A549 (cell line): ENCODE measurements around the gene PVRIG. TPM values are rescaled to one million over a fixed set of nuclear protein-coding genes. Genes with fewer than 3 reads are reported as not detected.
"Not testable (repeated sequence)": the region's sequence is repeated elsewhere in the genome, so short reads cannot be mapped to it uniquely, and the experiment has no call there.

Experiments
- ATAC-seq, 2 experiments: fragments of 200-7000 bp in 1 of 2; fragments of >200 bp in 1 of 2; cut with Nextera tagmentation in 1 of 2; cut with Tn5 transposase in 1 of 2; 3 replicates each; pipeline versions ENCODE4 v1.8.0 to v1.9.1; 2018 to 2020; ENCODE audit warnings: mild to moderate bottlenecking in 1 of 2, moderate library complexity in 1 of 2
- CTCF ChIA-PET: fragments of 300-600 bp; sonication (Branson Sonifier 250); formaldehyde crosslinking; extraction: SDS; loops from one replicate; lab custom pipeline; 2021; ENCODE audit warnings: antibody characterized with exemption, inconsistent platforms; lab: Yijun Ruan, JAX
- POLR2A ChIA-PET: fragments of 350-600 bp; formaldehyde crosslinking; extraction: SDS; loops from one replicate; lab custom pipeline; 2021; ENCODE audit warnings: antibody characterized with exemption, inconsistent platforms; lab: Yijun Ruan, JAX
- DNase-seq, 2 experiments: peaks; one replicate each; pipeline versions ENCODE4 v3.0.0 to v3.0.0-alpha.2; 2011 to 2016; ENCODE audit warnings: low read depth in 1 of 2, low spot score in 1 of 2
- FAIRE-seq: peaks from 2 replicates; lab custom pipeline; 2011; peaks lifted over from hg19 to GRCh38; lab: Jason Lieb, UNC
- H3K27ac ChIP-seq, 2 experiments: fragments of >200 bp; sonication (Bioruptor Twin); formaldehyde crosslinking; 3 replicates each; pipeline ENCODE4 v1.5.1; 2016 to 2017
- H3K4me1 ChIP-seq: fragments of >200 bp; sonication (Bioruptor Twin); formaldehyde crosslinking; 3 replicates; pipeline ENCODE4 v1.6.1; 2016
- H3K4me2 ChIP-seq: fragments of >200 bp; sonication (Bioruptor Twin); formaldehyde crosslinking; 3 replicates; pipeline ENCODE4 v1.6.1; 2016
- H3K4me3 ChIP-seq: fragments of >200 bp; sonication (Bioruptor Twin); formaldehyde crosslinking; 3 replicates; pipeline ENCODE4 v1.5.1; 2016
- H3K9me3 ChIP-seq: fragments of >200 bp; sonication (Bioruptor Twin); formaldehyde crosslinking; 3 replicates; pipeline ENCODE4 v1.6.1; 2016
- BHLHE40 ChIP-seq: IDR thresholded peaks from 2 replicates; pipeline ENCODE4 v1.6.1; 2012; ENCODE audit warnings: low read depth, low read length, inconsistent platforms
- CHD4 ChIP-seq: fragments of 200-600 bp; sonication (generic); IDR thresholded peaks from 2 replicates; pipeline ENCODE4 v1.6.1; 2016; ENCODE audit warnings: antibody characterized with exemption, mild to moderate bottlenecking, borderline replicate concordance
- FOXS1 ChIP-seq: fragments of 250-450 bp; sonication (Bioruptor Pico); IDR thresholded peaks from 2 replicates; pipeline ENCODE4 v1.5.0; 2020; ENCODE audit warnings: mild to moderate bottlenecking, moderate library complexity
- HES2 ChIP-seq: fragments of >200 bp; sonication (Bioruptor Twin); formaldehyde crosslinking; IDR thresholded peaks from 2 replicates; pipeline ENCODE4 v1.6.1; 2016
- HMGXB4 ChIP-seq: fragments of 250-450 bp; sonication (Bioruptor Pico); IDR thresholded peaks from 2 replicates; pipeline ENCODE4 v1.5.0; 2021; ENCODE audit warnings: mild to moderate bottlenecking, moderate library complexity, borderline replicate concordance
- HOXB13 ChIP-seq: fragments of 250-450 bp; sonication (Bioruptor Pico); IDR thresholded peaks from 2 replicates; pipeline ENCODE4 v1.5.0; 2020; ENCODE audit warnings: low read depth, mild to moderate bottlenecking, moderate library complexity
- HOXB5 ChIP-seq: fragments of 250-450 bp; sonication (Bioruptor Pico); IDR thresholded peaks from 2 replicates; pipeline ENCODE4 v1.5.0; 2020; ENCODE audit warnings: mild to moderate bottlenecking, moderate library complexity
- JUNB ChIP-seq: fragments of >200 bp; sonication (Bioruptor Twin); formaldehyde crosslinking; IDR thresholded peaks from 2 replicates; pipeline ENCODE4 v1.6.1; 2016
- MAFK ChIP-seq: fragments of 450-650 bp; IDR thresholded peaks from 2 replicates; pipeline ENCODE4 v1.6.1; 2014; ENCODE audit not compliant: partially characterized antibody
- MAZ ChIP-seq: fragments of 150-350 bp; IDR thresholded peaks from 2 replicates; pipeline ENCODE4 v1.6.1; 2014; ENCODE audit warnings: antibody characterized with exemption, low read depth, low read length, borderline replicate concordance
- MYC ChIP-seq: IDR thresholded peaks from 2 replicates; pipeline ENCODE4 v1.6.1; 2012; ENCODE audit warnings: mild to moderate bottlenecking, inconsistent platforms, low read length, improper control_type of control experiment, borderline replicate concordance
- POLR2A ChIP-seq: IDR thresholded peaks from 2 replicates; pipeline ENCODE4 v1.6.1; 2012; ENCODE audit warnings: mild to moderate bottlenecking, low read length
- SMC3 ChIP-seq: fragments of >200 bp; sonication (Bioruptor Twin); formaldehyde crosslinking; IDR thresholded peaks from 3 replicates; pipeline ENCODE4 v1.6.1; 2018; ENCODE audit warnings: inconsistent platforms
- SREBF2 ChIP-seq: fragments of 450-650 bp; IDR thresholded peaks from 2 replicates; pipeline ENCODE4 v1.6.1; 2014; ENCODE audit warnings: mild to moderate bottlenecking, moderate library complexity
- USF2 ChIP-seq: fragments of 450-650 bp; IDR thresholded peaks from 2 replicates; pipeline ENCODE4 v1.6.1; 2014; ENCODE audit warnings: antibody characterized with exemption
- ZC3H11A ChIP-seq: fragments of 450-650 bp; IDR thresholded peaks from 2 replicates; pipeline ENCODE4 v1.6.1; 2014; ENCODE audit warnings: antibody characterized with exemption, mild to moderate bottlenecking
- ZNF302 ChIP-seq: fragments of 250-450 bp; sonication (Bioruptor Pico); IDR thresholded peaks from 2 replicates; pipeline ENCODE4 v1.9.0; 2021; ENCODE audit warnings: inconsistent platforms, mild to moderate bottlenecking, moderate library complexity
- ZSCAN20 ChIP-seq: fragments of 250-450 bp; sonication (Bioruptor Pico); IDR thresholded peaks from 2 replicates; pipeline ENCODE4 v1.8.0; 2022; ENCODE audit warnings: mild to moderate bottlenecking, moderate library complexity
- WGBS: methylation state at CpG from one replicate; pipeline ENCODE4 v1.1.6; 2017; ENCODE audit errors: missing lambda C conversion rate; 5-methylcytosine and 5-hydroxymethylcytosine counted together
- polyA plus RNA-seq, 4 experiments: library from polyadenylated mRNA; depleted of rRNA in 3 of 4; stranded (reverse); fragments of >200 nt; fragmentation: RNase III in 1 of 4; extraction: RNeasy Plus Mini Kit Qiagen cat#74134 plus additional on column Dnase treatment in 1 of 4; gene quantifications; 2 replicates in 3 of 4; 3 replicates in 1 of 4; pipeline ENCODE4 v1.2.3, GENCODE V29; 2011 to 2017

Gene PVRIG
- polyA plus RNA-seq, 2 of the 4 experiments (the other 2 are of a cell fraction), result not detected

GRCh38 chr7:100211342-100211780, 8.4 kb upstream of the PVRIG start:
- H3K4me3 ChIP-seq, result no peak overlapping the region
- no peaks in the 10 kb centered on the region for H3K4me1 ChIP-seq
- CTCF ChIA-PET, result interaction anchor here (1.6 to 4.2 kb wide), 2 partner anchors 9 to 78 kb away, joined by 4 to 23 read pairs; no protein-coding TSS in a partner anchor
- no peak for ATAC-seq
- H3K4me2 ChIP-seq, result no peak overlapping the region
- POLR2A ChIA-PET, result interaction anchor here (0.5 kb wide), 1 partner anchor 159 kb away, joined by 3 read pairs; no protein-coding TSS in a partner anchor
- H3K9me3 ChIP-seq, result no peaks in the 10 kb centered on the region
- no peak for FAIRE-seq
- 85% methylated on average over 7 of the region's 7 CpGs for WGBS
- no peak for TF ChIP-seq FOXS1 (CRISPR knock-in tag)
- no peak for TF ChIP-seq SMC3
- no peak for DNase-seq
- H3K27ac ChIP-seq, result no peak overlapping the region

- WGBS, result 90% methylated on average over 5 of the region's 5 CpGs
- H3K4me3 ChIP-seq, result no peak overlapping the region
- DNase-seq (no peak), FAIRE-seq (no peak), ATAC-seq (no peak)
- H3K4me1 ChIP-seq, result no peaks in the 10 kb centered on the region
- no peaks in the 10 kb centered on the region for H3K9me3 ChIP-seq
- POLR2A ChIA-PET, result no interaction called here
- H3K4me2 ChIP-seq, result no peak overlapping the region
- H3K27ac ChIP-seq, result no peak overlapping the region
- CTCF ChIA-PET, result interaction anchor here (1.0 to 6.8 kb wide), 2 partner anchors 15 to 80 kb away, joined by 3 to 58 read pairs; no protein-coding TSS in a partner anchor
- TF ChIP-seq ZSCAN20 (CRISPR knock-in tag), result no peak
- TF ChIP-seq MAZ, result no peak
- TF ChIP-seq CHD4, result no peak
- no peak for TF ChIP-seq SREBF2
- no peak for TF ChIP-seq MAFK
- TF ChIP-seq MYC, result no peak
- TF ChIP-seq JUNB, result no peak
- no peak for TF ChIP-seq POLR2A
- no peak for TF ChIP-seq HMGXB4 (CRISPR knock-in tag)
- no peak for TF ChIP-seq HOXB5 (CRISPR knock-in tag)
- no peak for TF ChIP-seq ZNF302 (CRISPR knock-in tag)
- TF ChIP-seq HES2, result no peak
- no peak for TF ChIP-seq FOXS1 (CRISPR knock-in tag)
- no peak for TF ChIP-seq SMC3
- TF ChIP-seq HOXB13 (CRISPR knock-in tag), result no peak
- TF ChIP-seq ZC3H11A, result no peak
- no peak for TF ChIP-seq BHLHE40
- no peak for TF ChIP-seq USF2
These were observed 7.0 kb upstream of the PVRIG start for GRCh38 chr7:100212631-100213286.

- no peak overlapping the region for H3K4me2 ChIP-seq
- FAIRE-seq (no peak), DNase-seq (no peak), ATAC-seq (no peak)
- no peaks in the 10 kb centered on the region for H3K9me3 ChIP-seq
- H3K27ac ChIP-seq, result no peak overlapping the region
- CTCF ChIA-PET, result interaction anchor here (1.0 to 6.8 kb wide), 2 partner anchors 16 to 81 kb away, joined by 3 to 58 read pairs; no protein-coding TSS in a partner anchor
- TF ChIP-seq HOXB5 (CRISPR knock-in tag), result no peak
- POLR2A ChIA-PET, result no interaction called here
- 61% methylated on average over 6 of the region's 6 CpGs for WGBS
- no peaks in the 10 kb centered on the region for H3K4me1 ChIP-seq
- H3K4me3 ChIP-seq, result no peak overlapping the region
These were observed 6.1 kb upstream of the PVRIG start for GRCh38 chr7:100213672-100214071.

- FAIRE-seq, POLR2A ChIA-PET, DNase-seq, H3K27ac ChIP-seq, ATAC-seq, H3K4me3 ChIP-seq, H3K4me2 ChIP-seq, H3K9me3 ChIP-seq, H3K4me1 ChIP-seq: not testable (repeated sequence)
- WGBS, result 60% methylated on average over 5 of the region's 5 CpGs
- CTCF ChIA-PET, result interaction anchor here (6.8 kb wide), 1 partner anchor 82 kb away, joined by 58 read pairs; no protein-coding TSS in a partner anchor
These were observed 5.4 kb upstream of the PVRIG start for GRCh38 chr7:100214356-100214755.
